CD4-positive, alpha-beta T cell (primary cell): ENCODE results near the gene NRL. TPM values are rescaled to one million over a fixed set of nuclear protein-coding genes. Genes with fewer than 3 reads are reported as not detected.

Experiments
- ATAC-seq: fragments of 200-7000 bp; cut with Tn5 transposase; one replicate; pipeline ENCODE4 v1.10.0; 2022; ENCODE audit warnings: mild to moderate bottlenecking; ENCODE audit not compliant: poor library complexity
- CTCF ChIA-PET: fragments of 350-600 bp; sonication (Branson Sonifier 250); formaldehyde crosslinking; loops from one replicate; lab custom pipeline; 2021; ENCODE audit warnings: antibody characterized with exemption, inconsistent platforms; lab: Charles Lee
- POLR2A ChIA-PET: fragments of 350-600 bp; sonication (Branson Sonifier 250); formaldehyde crosslinking; loops from one replicate; lab custom pipeline; 2021; ENCODE audit warnings: antibody characterized with exemption, inconsistent platforms; lab: Charles Lee
- DNase-seq, 14 experiments: peaks; one replicate each; pipeline ENCODE4 v3.0.0-alpha.2; 2013 to 2020; ENCODE audit warnings: mixed read lengths in 2 of 14
- H3K27ac ChIP-seq, 2 donors: one replicate each; pipeline versions ENCODE4 v1.5.1 to v1.7.0; 2013; ENCODE audit warnings: low read length in 2 of 2, low read depth in 1 of 2, mild to moderate bottlenecking in 1 of 2
- H3K27me3 ChIP-seq, 2 experiments: 1 replicate in 1 of 2; 2 replicates in 1 of 2; pipeline versions ENCODE4 v1.6.1 to v1.7.0; 2013; ENCODE audit warnings: low read length in 2 of 2, control low read depth in 1 of 2, mild to moderate bottlenecking in 1 of 2, moderate library complexity in 1 of 2; ENCODE audit not compliant: insufficient read depth in 2 of 2, control insufficient read depth in 1 of 2
- H3K36me3 ChIP-seq: one replicate; pipeline ENCODE4 v1.6.1; 2013; ENCODE audit warnings: low read length, control low read depth; ENCODE audit not compliant: insufficient read depth
- H3K4me1 ChIP-seq: one replicate; pipeline ENCODE4 v1.6.1; 2013; ENCODE audit warnings: low read length, control low read depth; ENCODE audit not compliant: insufficient read depth
- H3K4me3 ChIP-seq: one replicate; pipeline ENCODE4 v1.5.1; 2013; ENCODE audit warnings: mild to moderate bottlenecking, low read length, moderate library complexity
- H3K9me3 ChIP-seq, 2 experiments: 1 replicate in 1 of 2; 2 replicates in 1 of 2; pipeline versions ENCODE4 v1.6.1 to v1.7.0; 2013; ENCODE audit warnings: low read length in 2 of 2, mild to moderate bottlenecking in 2 of 2, control low read depth in 1 of 2, moderate library complexity in 1 of 2; ENCODE audit not compliant: control insufficient read depth in 1 of 2, insufficient read depth in 1 of 2
- H3K27ac Mint-ChIP-seq: one replicate; pipeline ENCODE4 v1.8.0; 2020; ENCODE audit warnings: mixed read lengths
- H3K27me3 Mint-ChIP-seq: one replicate; pipeline ENCODE4 v1.8.0; 2021; ENCODE audit warnings: mixed read lengths
- H3K36me3 Mint-ChIP-seq: one replicate; pipeline ENCODE4 v1.8.0; 2021; ENCODE audit warnings: low read depth, mixed read lengths
- H3K4me1 Mint-ChIP-seq: one replicate; pipeline ENCODE4 v1.8.0; 2021; ENCODE audit warnings: low read depth, mixed read lengths
- H3K4me3 Mint-ChIP-seq: one replicate; pipeline ENCODE4 v1.8.0; 2020; ENCODE audit warnings: mild to moderate bottlenecking, mixed read lengths
- H3K9me3 Mint-ChIP-seq: one replicate; pipeline ENCODE4 v1.8.0; 2020; ENCODE audit warnings: mixed read lengths
- CTCF ChIP-seq: fragments of 200-600 bp; IDR thresholded peaks from one replicate; pipeline ENCODE4 v1.8.0; 2022; ENCODE audit warnings: antibody characterized with exemption, mild to moderate bottlenecking
- intact Hi-C, 2 experiments: fragments of 100-400 bp; cut with DNase I in 1 of 2; cut with micrococcal nuclease in 1 of 2; formaldehyde crosslinking; loops; one replicate each; pipeline versions ENCODE4 v1.15.1 to v1.9.0; 2023 to 2025; cut with DNase I, micrococcal nuclease
- total RNA-seq, 174 experiments: library from RNA in 2 of 174; stranded (reverse) in 2 of 174; gene quantifications; one replicate each; pipeline ENCODE4 v1.2.3 and lab custom pipeline; 2021 to 2026

The NRL gene
- total RNA-seq, 2 experiments from 2014 or later: 1.6 to 1.9 TPM

GRCh38 chr14:24110523-24110922 is 4.2 kb downstream of the NRL start:
- POLR2A ChIA-PET: interaction anchor here (0.7 to 5.2 kb wide), 8 partner anchors 16 to 1015 kb away, joined by 3 to 72 read pairs (median 3); partner anchors contain the start of genes ACIN1, C14orf119, EMC9 and IRF9

GRCh38 chr14:24110060-24110459 is 4.7 kb downstream of the NRL start:
- no peaks in the 10 kb centered on the region for H3K27me3 ChIP-seq
- H3K4me1 ChIP-seq: peaks cover 25% of the 10 kb centered on the region
- no peak for TF ChIP-seq CTCF
- Mint-ChIP-seq H3K36me3 (peaks cover 18% of the 10 kb centered on the region), H3K4me3 (no peak overlapping the region), H3K9me3 (no peaks in the 10 kb centered on the region), H3K27me3 (no peaks in the 10 kb centered on the region), H3K4me1 (peaks cover 13% of the 10 kb centered on the region), H3K27ac (peak overlapping the region; percentile 95)
- ChIA-PET CTCF (interaction anchor here (0.7 to 5.3 kb wide), 6 partner anchors 20 to 104 kb away, joined by 3 to 48 read pairs (median 13); partner anchors contain the start of genes EMC9, IRF9, PSME2 and RNF31), POLR2A (interaction anchor here (0.6 to 5.2 kb wide), 10 partner anchors 15 to 1015 kb away, joined by 3 to 72 read pairs (median 4); partner anchors contain the start of genes ACIN1, C14orf119, EMC9 and IRF9)
- H3K9me3 ChIP-seq: no peaks in the 10 kb centered on the region
- H3K36me3 ChIP-seq: no peaks in the 10 kb centered on the region
- intact Hi-C loops: loop anchor here (5.0 to 10.0 kb wide), 4 partner anchors 187 to 643 kb away; partner anchors contain the start of genes AP1G2 (in 1 of the 2), DHRS1 (in 1 of the 2), NGDN (in 1 of the 2) and NOP9 (in 1 of the 2)
- no peak for ATAC-seq
- no peak overlapping the region for H3K4me3 ChIP-seq
- no peak for DNase-seq
- no peak overlapping the region for H3K27ac ChIP-seq

More at GRCh38 chr14:24110523-24110922, 4.2 kb downstream of the NRL start:
- no peak for DNase-seq
- no peak for TF ChIP-seq CTCF
- H3K36me3 Mint-ChIP-seq: peaks cover 22% of the 10 kb centered on the region
- H3K9me3 Mint-ChIP-seq: no peaks in the 10 kb centered on the region
- H3K27me3 ChIP-seq: no peaks in the 10 kb centered on the region
- no peak for ATAC-seq
- no peak overlapping the region for H3K4me3 Mint-ChIP-seq
- H3K9me3 ChIP-seq: no peaks in the 10 kb centered on the region
- no peaks in the 10 kb centered on the region for H3K36me3 ChIP-seq
- CTCF ChIA-PET: interaction anchor here (3.7 to 5.3 kb wide), 2 partner anchors 20 to 50 kb away, joined by 28 to 48 read pairs; partner anchors contain the start of gene IRF9
- H3K4me3 ChIP-seq: no peak overlapping the region
- H3K27ac Mint-ChIP-seq: peak overlapping the region; percentile 74
- intact Hi-C loops: loop anchor here (5.0 to 10.0 kb wide), 4 partner anchors 187 to 643 kb away; partner anchors contain the start of genes AP1G2 (in 1 of the 2), DHRS1 (in 1 of the 2), NGDN (in 1 of the 2) and NOP9 (in 1 of the 2)
- H3K4me1 Mint-ChIP-seq: peaks cover 18% of the 10 kb centered on the region
- H3K4me1 ChIP-seq: peaks cover 29% of the 10 kb centered on the region
- no peaks in the 10 kb centered on the region for H3K27me3 Mint-ChIP-seq
- no peak overlapping the region for H3K27ac ChIP-seq

- no peak for TF ChIP-seq CTCF
- Mint-ChIP-seq H3K36me3 (peaks cover 14% of the 10 kb centered on the region), H3K4me3 (peak overlapping the region; percentile 83)
These were observed 6.3 kb downstream of the NRL start for GRCh38 chr14:24108336-24108874.

More at GRCh38 chr14:24108336-24108874, 6.3 kb downstream of the NRL start:
- no peaks in the 10 kb centered on the region for H3K9me3 ChIP-seq
- H3K27ac ChIP-seq: peak overlapping the region; percentile 28 to 39
- POLR2A ChIA-PET: interaction anchor here (0.7 to 5.2 kb wide), 20 partner anchors 13 to 188 kb away, joined by 3 to 72 read pairs (median 7); partner anchors contain the start of genes CARMIL3, CHMP4A, DHRS4L2 and EMC9
- no peak overlapping the region for H3K4me3 ChIP-seq
- H3K4me1 ChIP-seq: peaks cover 20% of the 10 kb centered on the region
- peak overlapping the region; percentile 95 for H3K27ac Mint-ChIP-seq
- H3K27me3 Mint-ChIP-seq: no peaks in the 10 kb centered on the region
- ATAC-seq (peak; percentile 25), DNase-seq (no peak)
- peaks cover 10% of the 10 kb centered on the region for H3K36me3 ChIP-seq
- H3K9me3 Mint-ChIP-seq: no peaks in the 10 kb centered on the region
- intact Hi-C loops: loop anchor here (1.0 to 5.0 kb wide), 4 partner anchors 14 to 121 kb away; partner anchors contain the start of genes DHRS4L2 (in 1 of the 2) and PCK2 (in 1 of the 2)
- H3K4me1 Mint-ChIP-seq: peaks cover 10% of the 10 kb centered on the region
- CTCF ChIA-PET: interaction anchor here (0.5 to 5.3 kb wide), 36 partner anchors 9 to 443 kb away, joined by 3 to 63 read pairs (median 4); partner anchors contain the start of genes CARMIL3, CBLN3, DHRS4L2 and EMC9
- H3K27me3 ChIP-seq: no peaks in the 10 kb centered on the region
